CD14-positive monocyte (primary cell): ENCODE results near the gene PSMB2. TPM values are rescaled to one million over a fixed set of nuclear protein-coding genes. Genes with fewer than 3 reads are reported as not detected.
A peak's percentile ranks its signal among the peaks of the same experiment; 100 is the strongest.

ENCODE experiments used
- DNase-seq, 3 donors: peaks; one replicate each; pipeline ENCODE4 v3.0.0-alpha.2; 2011 to 2022
- H2AFZ ChIP-seq: 2 replicates; pipeline ENCODE4 v1.6.0; 2012; ENCODE audit warnings: mild to moderate bottlenecking, low read depth, low read length, inconsistent platforms; ENCODE audit not compliant: insufficient read depth, poor library complexity, severe bottlenecking
- H3K27ac ChIP-seq, 2 donors: 1 replicate in 1 of 2; 2 replicates in 1 of 2; pipeline ENCODE4 v1.5.1; 2012 to 2013; ENCODE audit warnings: low read length in 2 of 2, control low read depth in 1 of 2, inconsistent platforms in 1 of 2, low read depth in 1 of 2, mild to moderate bottlenecking in 1 of 2
- H3K27me3 ChIP-seq, 2 donors: one replicate each; pipeline versions ENCODE4 v1.6.0 to v1.6.1; 2011 to 2013; ENCODE audit warnings: low read length in 2 of 2; ENCODE audit not compliant: control insufficient read depth in 2 of 2, insufficient read depth in 2 of 2
- H3K36me3 ChIP-seq, 2 donors: replicated peaks in 1 of 2; 1 replicate in 1 of 2; 2 replicates in 1 of 2; pipeline versions ENCODE4 v1.5.1 to v1.6.1; 2012 to 2013; ENCODE audit warnings: low read length in 2 of 2, control low read depth in 1 of 2, inconsistent platforms in 1 of 2, mild to moderate bottlenecking in 1 of 2; ENCODE audit not compliant: insufficient read depth in 2 of 2, control insufficient read depth in 1 of 2
- H3K4me1 ChIP-seq, 2 donors: 1 replicate in 1 of 2; 2 replicates in 1 of 2; pipeline versions ENCODE4 v1.5.1 to v1.6.1; 2012 to 2013; ENCODE audit warnings: low read length in 2 of 2, control low read depth in 1 of 2, inconsistent platforms in 1 of 2, mild to moderate bottlenecking in 1 of 2, moderate library complexity in 1 of 2; ENCODE audit not compliant: insufficient read depth in 2 of 2, control insufficient read depth in 1 of 2
- H3K4me2 ChIP-seq: replicated peaks from 2 replicates; pipeline ENCODE3; 2012; ENCODE audit warnings: low read length, moderate library complexity, mild to moderate bottlenecking; ENCODE audit not compliant: poor library complexity, severe bottlenecking; ENCODE audit errors: extremely low read depth
- H3K4me3 ChIP-seq, 3 experiments: fragments of 200-600 bp in 1 of 3; sonication (generic) in 1 of 3; replicated peaks in 1 of 3; 1 replicate in 2 of 3; 2 replicates in 1 of 3; pipeline ENCODE4 v1.5.1; 2011 to 2013; ENCODE audit warnings: low read length in 3 of 3, mild to moderate bottlenecking in 3 of 3, control low read depth in 2 of 3, low read depth in 2 of 3, inconsistent platforms in 1 of 3, moderate library complexity in 1 of 3
- H3K79me2 ChIP-seq: 2 replicates; pipeline ENCODE4 v1.6.0; 2012; ENCODE audit warnings: mild to moderate bottlenecking, control low read depth, inconsistent platforms, low read length, moderate library complexity; ENCODE audit not compliant: insufficient read depth
- H3K9ac ChIP-seq: 2 replicates; pipeline ENCODE4 v1.6.0; 2017; ENCODE audit warnings: low read length, mild to moderate bottlenecking; ENCODE audit not compliant: insufficient read depth, poor library complexity, severe bottlenecking
- H3K9me3 ChIP-seq, 2 donors: replicated peaks in 1 of 2; 1 replicate in 1 of 2; 2 replicates in 1 of 2; pipeline versions ENCODE4 v1.5.1 to v1.6.1; 2012 to 2013; ENCODE audit warnings: low read length in 2 of 2, control low read depth in 1 of 2; ENCODE audit not compliant: control insufficient read depth in 1 of 2, insufficient read depth in 1 of 2
- H4K20me1 ChIP-seq: 2 replicates; pipeline ENCODE4 v1.6.0; 2012; ENCODE audit warnings: mild to moderate bottlenecking, low read length, control low read depth, moderate library complexity; ENCODE audit not compliant: insufficient read depth
- H3K27ac Mint-ChIP-seq, 7 donors: one replicate each; pipeline ENCODE4 v1.8.0; 2020; ENCODE audit warnings: mild to moderate bottlenecking in 7 of 7, mixed read lengths in 7 of 7, moderate library complexity in 6 of 7, inconsistent platforms in 2 of 7
- H3K27me3 Mint-ChIP-seq, 3 donors: one replicate each; pipeline ENCODE4 v1.8.0; 2021 to 2022; ENCODE audit warnings: low read depth in 3 of 3, mild to moderate bottlenecking in 3 of 3, mixed read lengths in 3 of 3, moderate library complexity in 3 of 3, inconsistent platforms in 1 of 3
- H3K36me3 Mint-ChIP-seq, 2 donors: one replicate each; pipeline ENCODE4 v1.8.0; 2020; ENCODE audit warnings: mixed read lengths in 2 of 2, inconsistent platforms in 1 of 2, mild to moderate bottlenecking in 1 of 2
- H3K4me1 Mint-ChIP-seq: one replicate; pipeline ENCODE4 v1.8.0; 2020; ENCODE audit warnings: mild to moderate bottlenecking, mixed read lengths
- H3K4me3 Mint-ChIP-seq, 2 donors: one replicate each; pipeline ENCODE4 v1.8.0; 2020; ENCODE audit warnings: mild to moderate bottlenecking in 2 of 2, mixed read lengths in 2 of 2, moderate library complexity in 1 of 2
- H3K9me3 Mint-ChIP-seq, 7 donors: one replicate each; pipeline ENCODE4 v1.8.0; 2020 to 2022; ENCODE audit warnings: mixed read lengths in 7 of 7, mild to moderate bottlenecking in 6 of 7, moderate library complexity in 6 of 7, inconsistent platforms in 2 of 7
- WGBS: methylation state at CpG from one replicate; pipeline ENCODE4 v1.1.5; 2013; ENCODE audit warnings: missing lambda C conversion rate; ENCODE audit not compliant: insufficient coverage; 5-methylcytosine and 5-hydroxymethylcytosine counted together
- intact Hi-C, 2 donors: fragments of 100-400 bp; cut with micrococcal nuclease; formaldehyde crosslinking; loops; one replicate each; pipeline versions ENCODE4 v1.15.0 to v1.15.1; 2023
- polyA plus RNA-seq, 3 donors: library from polyadenylated mRNA; depleted of rRNA in 1 of 3; unstranded in 2 of 3; stranded (reverse) in 1 of 3; fragments of 300-500 nt in 2 of 3; fragments of >200 nt in 1 of 3; fragmentation: Illumina TruSeq in 2 of 3; gene quantifications; 1 replicate in 2 of 3; 2 replicates in 1 of 3; pipeline ENCODE4 v1.2.3, GENCODE V29; 2012 to 2021
- TF ChIP-seq, protein P1 (sequence below): fragments of 200-600 bp; IDR thresholded peaks from one replicate; pipeline ENCODE4 v1.8.0; 2022; ENCODE audit warnings: antibody characterized with exemption, mild to moderate bottlenecking

Gene PSMB2
- polyA plus RNA-seq, 3 donors: 27.9 to 84.1 (median 78.6) TPM

DNA sequence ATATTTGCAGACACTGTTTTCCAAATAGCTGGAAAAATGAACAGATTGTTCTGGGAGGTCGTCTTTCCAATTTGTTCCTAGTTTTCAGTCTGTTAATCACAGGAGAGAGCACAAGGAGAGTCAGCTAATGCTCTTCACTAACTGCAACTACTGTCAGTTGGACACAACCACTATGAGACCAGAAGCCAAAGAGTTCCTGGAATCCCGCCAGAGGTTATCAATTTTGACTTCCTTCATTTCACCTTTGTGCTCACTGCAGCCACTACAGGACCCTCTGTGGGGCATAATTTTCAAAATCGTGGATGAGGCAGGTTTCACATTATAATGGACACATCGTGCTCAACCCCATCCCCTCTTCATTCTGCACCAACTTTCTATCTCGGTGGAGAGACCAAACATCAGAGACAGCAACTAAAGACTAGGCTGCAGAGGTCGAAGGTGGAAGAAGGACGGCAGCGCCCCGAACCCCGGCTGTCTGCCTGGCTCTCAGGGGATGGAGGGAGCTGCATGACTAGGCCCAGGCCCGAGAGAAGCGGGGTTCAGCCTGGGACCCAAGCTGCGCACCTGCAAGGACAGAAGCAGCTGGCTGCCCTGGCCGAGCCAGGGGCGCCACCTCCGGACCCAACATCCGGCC lies 84.7 kb downstream of the PSMB2 start:
- H3K4me2 ChIP-seq: peak overlapping the region; percentile 97
- no peaks in the 10 kb centered on the region for H3K9me3 ChIP-seq
- no peaks in the 10 kb centered on the region for H3K9me3 Mint-ChIP-seq
- peaks cover 56% of the 10 kb centered on the region for H3K4me1 Mint-ChIP-seq
- DNase-seq: no peak
- H3K79me2 ChIP-seq: peaks cover 56% of the 10 kb centered on the region
- peaks cover 35% of the 10 kb centered on the region for H4K20me1 ChIP-seq
- H2AFZ ChIP-seq: peak overlapping the region; percentile 85
- peaks cover 33 to 44% of the 10 kb centered on the region in 2 donors for H3K36me3 ChIP-seq
- TF ChIP-seq, protein P1, sequence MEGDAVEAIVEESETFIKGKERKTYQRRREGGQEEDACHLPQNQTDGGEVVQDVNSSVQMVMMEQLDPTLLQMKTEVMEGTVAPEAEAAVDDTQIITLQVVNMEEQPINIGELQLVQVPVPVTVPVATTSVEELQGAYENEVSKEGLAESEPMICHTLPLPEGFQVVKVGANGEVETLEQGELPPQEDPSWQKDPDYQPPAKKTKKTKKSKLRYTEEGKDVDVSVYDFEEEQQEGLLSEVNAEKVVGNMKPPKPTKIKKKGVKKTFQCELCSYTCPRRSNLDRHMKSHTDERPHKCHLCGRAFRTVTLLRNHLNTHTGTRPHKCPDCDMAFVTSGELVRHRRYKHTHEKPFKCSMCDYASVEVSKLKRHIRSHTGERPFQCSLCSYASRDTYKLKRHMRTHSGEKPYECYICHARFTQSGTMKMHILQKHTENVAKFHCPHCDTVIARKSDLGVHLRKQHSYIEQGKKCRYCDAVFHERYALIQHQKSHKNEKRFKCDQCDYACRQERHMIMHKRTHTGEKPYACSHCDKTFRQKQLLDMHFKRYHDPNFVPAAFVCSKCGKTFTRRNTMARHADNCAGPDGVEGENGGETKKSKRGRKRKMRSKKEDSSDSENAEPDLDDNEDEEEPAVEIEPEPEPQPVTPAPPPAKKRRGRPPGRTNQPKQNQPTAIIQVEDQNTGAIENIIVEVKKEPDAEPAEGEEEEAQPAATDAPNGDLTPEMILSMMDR: no peak
- H3K4me3 ChIP-seq: peak overlapping the region; percentile 82 to 98 (median 91)
- H3K27ac ChIP-seq: peak overlapping the region; percentile 76 to 86
- peak overlapping the region; percentile 93 to 95 for H3K4me3 Mint-ChIP-seq
- intact Hi-C loops: loop anchor here (5.0 to 10.0 kb wide), 5 partner anchors 104 to 364 kb away; partner anchors contain the start of gene SFPQ (in 2 of the 2)
- no peaks in the 10 kb centered on the region for H3K27me3 ChIP-seq
- peaks cover 27 to 39% of the 10 kb centered on the region in 2 donors for H3K4me1 ChIP-seq
- H3K27me3 Mint-ChIP-seq: peaks cover 0 to 1% (median 0%) of the 10 kb centered on the region in 3 donors
- peak overlapping the region; percentile 37 to 83 (median 62) for H3K27ac Mint-ChIP-seq
- peak overlapping the region; percentile 91 for H3K9ac ChIP-seq
- 2% methylated on average over 13 of the region's 17 CpGs for WGBS
- H3K36me3 Mint-ChIP-seq: peaks cover 33 to 45% of the 10 kb centered on the region in 2 donors

DNA sequence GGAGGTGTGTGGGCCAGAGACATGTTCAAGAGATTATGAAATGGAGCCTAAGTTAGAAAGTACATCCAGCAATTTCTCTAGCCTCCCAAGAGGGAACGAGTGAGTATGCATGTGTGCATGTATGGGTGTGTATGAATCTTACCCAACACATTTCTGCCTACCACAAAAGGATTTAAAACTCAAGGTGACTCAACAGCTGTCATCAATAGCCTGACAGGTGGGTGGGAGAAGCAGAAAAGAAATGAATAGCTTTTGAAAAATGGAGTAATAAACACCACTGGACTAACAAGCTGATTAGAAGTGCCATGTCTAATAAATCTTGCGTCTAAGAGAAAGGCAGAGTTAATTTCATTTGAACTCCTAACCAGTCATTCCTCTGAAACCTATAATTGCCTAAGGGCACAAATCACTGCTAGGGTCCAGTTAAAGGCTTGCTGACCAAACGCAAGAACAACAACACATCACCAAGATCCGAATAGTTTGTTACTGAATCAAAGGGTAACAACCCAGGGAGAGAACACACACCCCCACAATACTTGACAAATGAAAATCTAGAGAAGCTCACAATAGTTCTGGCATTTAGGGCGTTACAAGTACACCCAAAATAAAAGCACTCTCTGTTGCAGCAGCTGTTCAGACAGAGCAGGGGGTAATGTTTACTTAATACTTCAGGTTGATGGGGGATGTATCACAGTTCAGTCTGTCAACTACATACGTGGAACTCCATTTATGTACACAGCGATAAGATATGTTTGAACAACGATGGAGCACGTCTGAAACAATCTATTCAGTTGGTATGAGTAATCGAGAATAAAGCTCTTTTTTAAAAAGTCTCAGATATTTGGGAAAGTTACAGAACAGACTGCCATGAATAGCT lies 85.5 kb downstream of the PSMB2 start:
- H3K79me2 ChIP-seq: peaks cover 63% of the 10 kb centered on the region
- H2AFZ ChIP-seq: no peak overlapping the region

More for the DNA sequence above, 85.5 kb downstream of the PSMB2 start:
- Mint-ChIP-seq H3K4me1 (peaks cover 53% of the 10 kb centered on the region), H3K27me3 (peaks cover 0 to 1% (median 0%) of the 10 kb centered on the region in 3 donors), H3K9me3 (no peaks in the 10 kb centered on the region), H3K36me3 (peaks cover 29 to 43% of the 10 kb centered on the region in 2 donors), H3K4me3 (peak overlapping the region in 1 of 2 donors; percentile 93), H3K27ac (no peak overlapping the region)
- 92% methylated on average over 7 of the region's 10 CpGs for WGBS
- Histone ChIP-seq H3K9me3 (no peaks in the 10 kb centered on the region), H3K4me2 (peak overlapping the region; percentile 97), H3K36me3 (peaks cover 35 to 44% of the 10 kb centered on the region in 2 donors), H3K27ac (no peak overlapping the region), H3K4me3 (peak overlapping the region in 1 of 3 experiments; percentile 91), H3K27me3 (no peaks in the 10 kb centered on the region), H3K4me1 (peaks cover 27 to 39% of the 10 kb centered on the region in 2 donors), H3K9ac (no peak overlapping the region), H4K20me1 (peaks cover 35% of the 10 kb centered on the region)
- TF ChIP-seq, protein P1: no peak
- intact Hi-C loops: loop anchor here (5.0 to 10.0 kb wide), 5 partner anchors 104 to 364 kb away; partner anchors contain the start of gene SFPQ (in 2 of the 2)
- DNase-seq: no peak
